ENCODE results near the gene SUPT7L. TPM values are rescaled to one million over a fixed set of nuclear protein-coding genes. Genes with fewer than 3 reads are reported as not detected.

The SUPT7L gene
- total RNA-seq, 2 donors from 2014 or later = 30.3 to 34.4 TPM

GRCh38 chr2:27680571-27680970, 17.2 kb upstream of the SUPT7L start:
- Histone ChIP-seq H3K27me3 (replicated peaks; ENCODE audit: insufficient read depth) (no peaks in the 10 kb centered on the region), H3K27ac (peak overlapping the region; percentile 88 to 95), H3K9me3 (no peaks in the 10 kb centered on the region), H3K4me1 (ENCODE audit: control insufficient read depth in 1 of 2, low read depth in 2 of 2) (peaks cover 17 to 28% of the 10 kb centered on the region in 2 donors), H3K36me3 (peaks cover 35% of the 10 kb centered on the region), H3K4me3 (no peak overlapping the region)
- ATAC-seq (ENCODE audit: insufficient number of reproducible peaks, low FRiP score, low read depth) = no peak
- TF ChIP-seq, protein P1, sequence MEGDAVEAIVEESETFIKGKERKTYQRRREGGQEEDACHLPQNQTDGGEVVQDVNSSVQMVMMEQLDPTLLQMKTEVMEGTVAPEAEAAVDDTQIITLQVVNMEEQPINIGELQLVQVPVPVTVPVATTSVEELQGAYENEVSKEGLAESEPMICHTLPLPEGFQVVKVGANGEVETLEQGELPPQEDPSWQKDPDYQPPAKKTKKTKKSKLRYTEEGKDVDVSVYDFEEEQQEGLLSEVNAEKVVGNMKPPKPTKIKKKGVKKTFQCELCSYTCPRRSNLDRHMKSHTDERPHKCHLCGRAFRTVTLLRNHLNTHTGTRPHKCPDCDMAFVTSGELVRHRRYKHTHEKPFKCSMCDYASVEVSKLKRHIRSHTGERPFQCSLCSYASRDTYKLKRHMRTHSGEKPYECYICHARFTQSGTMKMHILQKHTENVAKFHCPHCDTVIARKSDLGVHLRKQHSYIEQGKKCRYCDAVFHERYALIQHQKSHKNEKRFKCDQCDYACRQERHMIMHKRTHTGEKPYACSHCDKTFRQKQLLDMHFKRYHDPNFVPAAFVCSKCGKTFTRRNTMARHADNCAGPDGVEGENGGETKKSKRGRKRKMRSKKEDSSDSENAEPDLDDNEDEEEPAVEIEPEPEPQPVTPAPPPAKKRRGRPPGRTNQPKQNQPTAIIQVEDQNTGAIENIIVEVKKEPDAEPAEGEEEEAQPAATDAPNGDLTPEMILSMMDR (IDR thresholded peaks at IDR 0.05) = no peak
- DNase-seq (ENCODE audit: low spot score) = no peak

DNA sequence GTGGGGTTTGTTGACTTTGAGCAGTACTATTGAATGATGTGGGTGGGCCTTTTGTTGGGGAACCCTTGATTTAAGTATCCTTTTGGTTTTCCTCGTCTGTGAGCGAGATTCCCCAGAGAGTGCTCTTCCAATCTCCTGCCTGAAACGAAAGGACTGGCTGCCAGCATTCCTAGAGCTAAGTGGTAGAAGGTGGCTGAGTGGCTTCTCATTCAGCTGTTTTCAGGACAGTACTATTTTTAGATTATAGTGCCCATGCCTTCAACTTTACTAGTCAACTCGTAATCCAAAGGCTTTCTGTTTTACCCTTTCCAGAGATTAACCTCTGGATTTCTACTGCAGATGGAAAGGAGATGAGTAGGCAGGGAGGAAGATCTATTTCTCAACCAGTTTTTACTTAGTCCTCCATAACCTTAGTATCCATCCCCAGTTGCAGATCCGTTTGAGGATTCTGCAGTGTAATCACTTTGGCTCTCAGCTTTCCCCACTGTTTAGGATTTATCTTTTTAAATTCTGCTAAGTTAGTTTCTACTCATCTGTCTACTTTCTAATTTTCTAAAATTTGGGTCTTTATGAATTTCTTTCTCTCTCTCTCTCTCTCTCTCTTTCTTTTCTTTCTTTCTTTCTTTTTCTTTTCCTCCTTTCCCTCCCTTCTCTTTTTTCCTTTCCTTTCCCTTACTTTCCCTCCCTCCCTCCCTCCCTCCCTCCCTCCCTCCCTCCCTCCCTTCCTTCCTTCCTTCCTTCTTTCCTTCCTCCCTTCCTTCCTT, 9.5 kb upstream of the SUPT7L start:
- no peak for DNase-seq (ENCODE audit: low spot score)
- no peaks in the 10 kb centered on the region for H3K4me1 ChIP-seq (ENCODE audit: control insufficient read depth in 1 of 2, low read depth in 2 of 2)
- H3K27me3 ChIP-seq (replicated peaks; ENCODE audit: insufficient read depth) = no peaks in the 10 kb centered on the region
- H3K9me3 ChIP-seq = no peaks in the 10 kb centered on the region
- peaks cover 37% of the 10 kb centered on the region for H3K36me3 ChIP-seq
- no peak overlapping the region for H3K4me3 ChIP-seq
- H3K27ac ChIP-seq = no peak overlapping the region
- ATAC-seq (ENCODE audit: insufficient number of reproducible peaks, low FRiP score, low read depth) = no peak
- TF ChIP-seq, protein P1 (IDR thresholded peaks at IDR 0.05) = no peak

DNA sequence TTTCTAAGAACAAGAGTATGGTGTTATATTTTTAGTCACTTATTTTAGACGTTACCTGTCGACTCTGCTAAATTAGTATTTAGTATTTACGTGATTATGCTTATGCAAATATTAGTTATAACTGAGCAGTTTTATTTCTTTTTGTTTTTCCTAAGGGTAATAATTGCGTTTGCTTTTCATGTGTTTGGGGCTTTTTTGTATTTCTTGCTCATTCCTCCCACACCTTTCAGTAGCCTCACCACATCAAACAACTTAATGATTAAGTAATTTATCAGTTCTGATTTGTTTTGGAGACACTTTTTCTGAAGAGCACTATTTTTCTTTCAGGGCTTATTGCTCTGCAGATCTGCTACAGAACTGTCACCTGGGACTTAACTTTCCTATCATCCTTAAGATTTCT, 7.8 kb upstream of the SUPT7L start:
- no peak overlapping the region for H3K27ac ChIP-seq
- no peaks in the 10 kb centered on the region for H3K27me3 ChIP-seq (replicated peaks; ENCODE audit: insufficient read depth)
- H3K4me3 ChIP-seq = no peak overlapping the region
- ATAC-seq (ENCODE audit: insufficient number of reproducible peaks, low FRiP score, low read depth) = no peak
- no peak for DNase-seq (ENCODE audit: low spot score)
- no peaks in the 10 kb centered on the region for H3K4me1 ChIP-seq (ENCODE audit: control insufficient read depth in 1 of 2, low read depth in 2 of 2)
- H3K9me3 ChIP-seq = no peaks in the 10 kb centered on the region
- peaks cover 34% of the 10 kb centered on the region for H3K36me3 ChIP-seq
- TF ChIP-seq, protein P1 (IDR thresholded peaks at IDR 0.05) = no peak

DNA sequence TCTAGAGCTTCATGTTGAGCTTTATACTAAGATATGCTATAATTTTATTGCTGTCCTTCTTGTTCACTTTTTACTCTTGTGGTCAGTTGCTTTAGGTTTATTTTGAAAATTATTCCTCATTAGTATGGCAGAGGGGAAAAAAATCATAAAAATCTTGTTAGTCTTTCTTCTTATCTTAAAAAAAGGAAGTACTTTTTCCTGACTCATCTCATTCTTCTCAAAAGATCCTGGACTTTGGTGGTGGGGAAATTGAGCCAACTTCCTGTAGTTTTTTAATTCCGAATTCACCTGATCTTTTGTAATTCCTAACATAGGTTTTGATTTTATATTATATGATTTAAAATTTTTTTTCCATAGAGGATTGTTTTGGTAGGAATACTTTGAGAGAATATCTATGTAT, 4.0 kb upstream of the SUPT7L start:
- no peaks in the 10 kb centered on the region for H3K27me3 ChIP-seq (replicated peaks; ENCODE audit: insufficient read depth)
- TF ChIP-seq, protein P1 (IDR thresholded peaks at IDR 0.05) = no peak
- H3K9me3 ChIP-seq = no peaks in the 10 kb centered on the region
- peaks cover 26% of the 10 kb centered on the region for H3K36me3 ChIP-seq
- H3K27ac ChIP-seq = no peak overlapping the region
- ATAC-seq (ENCODE audit: insufficient number of reproducible peaks, low FRiP score, low read depth) (no peak), DNase-seq (ENCODE audit: low spot score) (no peak)
- peaks cover 14 to 23% of the 10 kb centered on the region in 2 donors for H3K4me1 ChIP-seq (ENCODE audit: control insufficient read depth in 1 of 2, low read depth in 2 of 2)
- H3K4me3 ChIP-seq = no peak overlapping the region

- DNase-seq (ENCODE audit: low spot score) (no peak), ATAC-seq (ENCODE audit: insufficient number of reproducible peaks, low FRiP score, low read depth) (no peak)
- Histone ChIP-seq H3K27ac (peak overlapping the region in 1 of 2 donors; percentile 93), H3K9me3 (no peaks in the 10 kb centered on the region), H3K4me1 (ENCODE audit: control insufficient read depth in 1 of 2, low read depth in 2 of 2) (peaks cover 16 to 28% of the 10 kb centered on the region in 2 donors), H3K36me3 (peaks cover 27% of the 10 kb centered on the region), H3K4me3 (peak overlapping the region; percentile 89), H3K27me3 (replicated peaks; ENCODE audit: insufficient read depth) (no peaks in the 10 kb centered on the region)
- TF ChIP-seq, protein P1 (IDR thresholded peaks at IDR 0.05) = no peak
These were observed 1.4 kb upstream of the SUPT7L start for GRCh38 chr2:27664622-27665363.
